Epithelial cell of esophagus (primary cell): ENCODE data around the gene BDKRB2.

Source experiments
- DNase-seq: peaks from one replicate; pipeline ENCODE4 v3.0.0; 2010; ENCODE audit warnings: low read depth
- H3K4me3 ChIP-seq: 2 replicates; pipeline ENCODE4 v1.5.1; 2011; ENCODE audit warnings: mild to moderate bottlenecking, low read length, control low read depth
- TF ChIP-seq, protein P1 (sequence below): IDR thresholded peaks from 2 replicates; pipeline ENCODE4 v1.5.1; 2011; ENCODE audit warnings: low read depth, mild to moderate bottlenecking, low read length, control low read depth, inconsistent platforms; ENCODE audit not compliant: insufficient read depth; ENCODE audit errors: missing control alignments

Gene BDKRB2

DNA sequence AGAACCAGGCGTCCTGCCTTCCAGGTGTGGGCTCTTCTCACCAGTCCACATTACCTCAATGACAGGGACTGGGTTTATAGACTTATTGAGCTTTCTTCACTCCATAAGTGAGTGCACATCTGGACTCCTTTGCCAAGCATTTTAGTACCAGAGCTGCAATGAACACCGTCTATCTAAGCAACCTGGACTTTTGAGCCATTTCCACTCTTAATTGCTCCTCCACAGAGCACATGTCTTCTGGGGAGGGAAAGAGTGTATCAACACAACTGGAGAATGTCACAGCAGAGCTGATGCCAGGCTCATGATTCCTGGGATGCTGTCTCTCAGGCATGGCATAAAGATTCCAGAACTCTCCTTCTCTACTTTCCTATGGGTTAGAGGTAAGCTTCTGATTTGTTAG, 43.0 kb upstream of the BDKRB2 start:
- no peak for DNase-seq
- TF ChIP-seq, protein P1, sequence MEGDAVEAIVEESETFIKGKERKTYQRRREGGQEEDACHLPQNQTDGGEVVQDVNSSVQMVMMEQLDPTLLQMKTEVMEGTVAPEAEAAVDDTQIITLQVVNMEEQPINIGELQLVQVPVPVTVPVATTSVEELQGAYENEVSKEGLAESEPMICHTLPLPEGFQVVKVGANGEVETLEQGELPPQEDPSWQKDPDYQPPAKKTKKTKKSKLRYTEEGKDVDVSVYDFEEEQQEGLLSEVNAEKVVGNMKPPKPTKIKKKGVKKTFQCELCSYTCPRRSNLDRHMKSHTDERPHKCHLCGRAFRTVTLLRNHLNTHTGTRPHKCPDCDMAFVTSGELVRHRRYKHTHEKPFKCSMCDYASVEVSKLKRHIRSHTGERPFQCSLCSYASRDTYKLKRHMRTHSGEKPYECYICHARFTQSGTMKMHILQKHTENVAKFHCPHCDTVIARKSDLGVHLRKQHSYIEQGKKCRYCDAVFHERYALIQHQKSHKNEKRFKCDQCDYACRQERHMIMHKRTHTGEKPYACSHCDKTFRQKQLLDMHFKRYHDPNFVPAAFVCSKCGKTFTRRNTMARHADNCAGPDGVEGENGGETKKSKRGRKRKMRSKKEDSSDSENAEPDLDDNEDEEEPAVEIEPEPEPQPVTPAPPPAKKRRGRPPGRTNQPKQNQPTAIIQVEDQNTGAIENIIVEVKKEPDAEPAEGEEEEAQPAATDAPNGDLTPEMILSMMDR: no peak
- no peak overlapping the region for H3K4me3 ChIP-seq

DNA sequence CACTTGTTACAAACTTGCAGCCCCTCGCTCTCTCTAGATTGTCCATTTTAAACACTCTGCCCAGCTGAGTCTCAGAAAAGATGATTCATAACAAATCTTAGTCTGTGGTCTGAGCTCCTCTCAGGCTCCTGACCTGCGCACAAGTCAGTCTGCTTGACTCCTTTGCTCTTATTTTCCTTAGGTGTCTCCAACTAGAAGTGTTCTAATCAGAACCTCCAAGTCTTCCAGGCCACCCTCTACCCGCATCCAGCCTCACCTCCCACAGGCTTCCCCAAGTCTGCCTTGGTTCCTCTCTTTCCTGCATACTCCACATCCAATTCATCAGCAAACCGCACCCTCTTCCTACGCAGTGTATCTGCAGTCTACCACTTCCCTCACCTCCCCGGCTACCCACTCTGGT, 42.4 kb upstream of the BDKRB2 start:
- no peak for DNase-seq
- TF ChIP-seq, protein P1: no peak

DNA sequence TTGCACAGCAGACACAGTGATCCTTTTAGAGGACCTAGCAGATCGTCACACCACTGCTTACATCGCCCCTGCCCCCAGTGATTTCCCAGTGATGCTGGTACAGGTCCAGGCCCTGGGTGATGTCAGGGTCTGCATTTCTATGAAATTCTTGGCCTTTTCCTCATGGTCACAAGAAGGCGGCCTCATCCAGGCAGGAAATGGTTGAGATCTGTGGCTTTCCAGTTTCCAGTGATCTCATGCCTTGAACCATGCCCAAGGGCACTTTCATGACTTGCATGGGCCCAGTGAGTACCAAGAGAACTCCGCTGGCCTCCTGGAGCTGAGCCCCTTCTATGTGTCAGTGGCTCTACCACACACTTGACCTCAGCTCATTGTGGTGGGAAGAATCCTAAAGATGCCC, 41.9 kb upstream of the BDKRB2 start:
- DNase-seq: no peak
- no peak overlapping the region for H3K4me3 ChIP-seq
- TF ChIP-seq, protein P1: no peak

More for the DNA sequence above, 42.4 kb upstream of the BDKRB2 start:
- H3K4me3 ChIP-seq: no peak overlapping the region

DNA sequence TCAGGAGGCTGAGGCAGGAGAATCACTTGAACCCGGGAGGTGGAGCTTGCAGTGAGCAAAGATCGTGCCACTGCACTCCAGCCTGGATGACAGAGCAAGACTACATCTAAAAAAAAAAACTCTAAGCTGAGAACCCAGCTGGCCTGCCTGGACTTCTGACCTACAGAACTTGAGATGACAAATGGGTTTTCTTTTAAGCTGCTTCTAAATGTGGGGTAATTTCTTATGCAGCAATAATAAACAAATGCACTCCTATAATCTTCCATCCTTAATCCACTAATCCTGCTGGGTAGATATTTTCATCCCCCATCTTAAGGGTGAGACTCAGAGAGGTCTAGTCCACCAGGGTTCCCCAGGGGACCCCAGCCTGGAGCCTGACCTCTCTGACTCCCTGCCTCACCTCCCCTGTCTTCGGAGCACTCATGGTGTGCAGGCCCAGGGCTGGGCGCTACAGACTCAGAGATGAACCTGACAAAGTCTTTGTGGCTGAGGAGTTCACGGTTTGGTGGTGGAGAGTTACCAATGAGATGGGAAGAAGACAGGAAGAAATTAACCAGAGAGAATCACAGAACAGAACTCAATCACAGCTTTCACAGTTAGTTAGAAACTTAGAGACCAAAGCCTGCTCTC, 39.7 kb upstream of the BDKRB2 start:
- H3K4me3 ChIP-seq: no peak overlapping the region
- TF ChIP-seq, protein P1: no peak
- DNase-seq: no peak

- TF ChIP-seq, protein P1: no peak
- no peak for DNase-seq
- H3K4me3 ChIP-seq: no peak overlapping the region
Measured at GRCh38 chr14:96165493-96166436, 38.9 kb upstream of the BDKRB2 start.

- TF ChIP-seq, protein P1: no peak
- H3K4me3 ChIP-seq: no peak overlapping the region
- DNase-seq: no peak
Measured at GRCh38 chr14:96166461-96167223, 38.0 kb upstream of the BDKRB2 start.
